ENCODE results near the gene MSL1.
"Not testable (repeated sequence)": the region's sequence is repeated elsewhere in the genome, so short reads cannot be mapped to it uniquely, and the experiment has no call there.

MSL1 gene

DNA sequence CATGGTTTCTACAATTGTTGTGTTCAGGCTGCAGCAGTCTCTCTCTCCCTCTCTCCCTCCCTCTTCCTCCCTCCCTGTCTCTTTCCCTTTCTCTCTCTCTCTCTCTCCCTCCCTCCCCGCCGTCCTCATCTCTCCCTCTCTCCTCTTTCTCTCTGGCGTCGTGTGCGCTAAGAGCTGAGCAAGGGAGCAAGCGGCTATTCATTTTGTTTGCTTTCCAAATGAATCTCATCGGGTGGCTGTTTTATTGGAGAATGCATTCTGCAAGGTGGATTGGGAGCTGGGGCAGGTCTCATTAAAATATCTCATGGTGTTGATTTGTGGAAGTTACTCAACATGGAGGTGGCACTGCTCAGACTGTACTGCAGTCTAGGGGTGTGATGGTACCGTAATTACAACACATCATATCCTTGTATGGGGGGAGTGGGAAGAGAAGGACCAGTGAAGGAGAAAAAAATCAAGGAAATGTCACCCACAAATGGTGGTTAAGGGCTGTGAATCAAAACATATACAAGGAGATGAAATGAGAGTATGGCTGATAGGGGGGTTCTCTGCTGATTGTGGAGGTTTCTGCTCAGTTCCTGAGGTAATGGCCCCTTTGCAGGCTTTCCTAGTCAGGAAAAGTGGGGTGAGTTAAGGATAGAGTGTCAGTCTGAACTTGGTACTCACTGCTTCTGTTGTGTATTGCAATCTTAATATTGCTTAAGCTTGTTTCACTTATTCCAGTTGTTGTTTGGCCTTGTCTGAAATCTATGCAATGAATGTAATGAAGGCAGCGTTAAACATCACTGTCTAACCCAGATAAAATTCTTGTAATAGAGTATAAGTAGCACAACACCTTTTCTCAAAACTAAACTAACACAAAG lies 2.7 kb downstream of the MSL1 start:
- Mint-ChIP-seq H3K36me3 (ENCODE audit: low read depth) (peaks cover 58% of the 10 kb centered on the region), H3K27ac (peak overlapping the region; percentile 70), H3K9me3 (no peaks in the 10 kb centered on the region), H3K4me3 (peak overlapping the region; percentile 89), H3K4me1 (ENCODE audit: low read depth) (peaks cover 37% of the 10 kb centered on the region), H3K27me3 (no peaks in the 10 kb centered on the region)
- no peak for DNase-seq

DNA sequence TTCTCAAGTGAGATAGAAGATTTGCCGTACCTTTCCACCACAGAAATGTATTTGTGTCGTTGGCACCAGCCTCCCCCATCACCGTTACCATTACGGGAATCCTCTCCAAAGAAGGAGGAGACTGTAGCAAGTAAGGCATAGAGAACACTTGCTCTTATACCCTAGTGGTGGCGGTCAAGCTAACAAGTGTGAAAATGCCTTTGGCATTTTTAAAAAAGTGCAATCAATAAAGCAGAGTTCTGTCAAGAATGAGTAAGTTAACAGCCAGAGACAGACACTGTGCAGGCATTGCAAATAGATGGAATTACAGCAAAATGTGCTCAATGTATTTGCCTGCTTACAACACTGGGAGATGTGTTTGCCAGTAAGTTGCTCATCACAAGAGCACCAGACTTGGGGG lies 7.7 kb downstream of the MSL1 start:
- no peak for DNase-seq
- H3K27ac Mint-ChIP-seq = peak overlapping the region; percentile 26
- H3K4me3 Mint-ChIP-seq = no peak overlapping the region
- peaks cover 91% of the 10 kb centered on the region for H3K36me3 Mint-ChIP-seq (ENCODE audit: low read depth)
- H3K9me3 Mint-ChIP-seq = no peaks in the 10 kb centered on the region
- no peaks in the 10 kb centered on the region for H3K27me3 Mint-ChIP-seq
- peaks cover 22% of the 10 kb centered on the region for H3K4me1 Mint-ChIP-seq (ENCODE audit: low read depth)

DNA sequence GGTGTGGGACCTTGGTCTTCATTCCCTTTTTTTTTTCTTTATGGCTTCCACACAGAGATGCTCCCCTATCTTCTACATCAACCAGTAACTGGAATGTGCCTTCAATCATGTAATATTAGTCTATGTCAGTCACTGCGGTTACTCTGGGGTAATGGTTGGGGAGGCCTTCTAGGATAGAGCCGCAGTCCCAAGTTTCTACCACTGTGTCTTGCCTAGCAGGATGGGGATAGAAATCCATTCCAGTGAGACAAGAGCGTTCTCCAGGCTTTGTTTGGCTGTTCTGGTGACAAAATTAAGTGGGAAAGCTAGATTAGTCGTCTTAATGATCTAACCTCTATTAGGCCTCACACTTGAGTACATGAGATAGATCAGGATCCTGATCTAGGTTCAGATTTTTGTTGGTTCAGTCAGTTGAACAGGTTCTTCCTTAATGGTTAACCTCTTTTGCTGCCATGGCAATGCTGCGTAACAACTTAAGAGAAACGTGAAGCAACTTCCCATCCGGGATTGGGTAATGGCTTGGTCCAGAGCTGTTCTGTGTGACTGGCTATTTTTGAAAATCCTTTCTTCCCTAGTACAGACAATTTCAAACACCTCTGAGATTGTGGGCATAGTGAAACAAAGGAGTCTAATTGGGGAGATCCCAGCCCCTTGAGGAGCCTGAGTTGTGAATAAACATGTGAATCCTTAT lies 8.7 kb downstream of the MSL1 start:
- H3K27ac Mint-ChIP-seq = peak overlapping the region; percentile 51
- peaks cover 95% of the 10 kb centered on the region for H3K36me3 Mint-ChIP-seq (ENCODE audit: low read depth)
- no peak overlapping the region for H3K4me3 Mint-ChIP-seq

DNA sequence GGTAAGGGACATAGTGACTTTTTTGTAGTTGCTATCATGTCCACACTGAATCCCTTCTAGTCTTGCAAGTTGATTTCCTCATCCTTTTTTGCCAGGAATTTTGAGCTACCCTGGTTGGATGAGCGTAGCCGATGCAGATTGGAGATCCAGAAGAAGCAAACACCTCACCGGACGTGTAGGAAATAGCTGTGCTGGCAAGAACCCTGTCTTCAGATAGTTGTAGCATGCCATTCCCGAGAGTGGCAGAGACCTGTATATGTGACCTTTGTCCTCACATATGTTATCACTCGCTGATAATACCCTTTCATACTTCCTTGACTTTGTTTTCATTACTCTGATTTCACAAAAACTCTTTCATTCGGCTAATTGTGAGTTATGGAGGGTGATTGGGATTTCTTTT lies 12.4 kb downstream of the MSL1 start:
- Mint-ChIP-seq H3K27ac (peak overlapping the region; percentile 61), H3K27me3 (no peaks in the 10 kb centered on the region), H3K4me1 (ENCODE audit: low read depth) (peaks cover 27% of the 10 kb centered on the region), H3K9me3 (no peaks in the 10 kb centered on the region), H3K36me3 (ENCODE audit: low read depth) (peaks cover 91% of the 10 kb centered on the region), H3K4me3 (no peak overlapping the region)
- DNase-seq = no peak

More for the DNA sequence above, 8.7 kb downstream of the MSL1 start:
- peaks cover 18% of the 10 kb centered on the region for H3K4me1 Mint-ChIP-seq (ENCODE audit: low read depth)
- H3K9me3 Mint-ChIP-seq = no peaks in the 10 kb centered on the region
- H3K27me3 Mint-ChIP-seq = no peaks in the 10 kb centered on the region
- no peak for DNase-seq

- no peak for DNase-seq
- Mint-ChIP-seq H3K9me3 (no peaks in the 10 kb centered on the region), H3K27ac (peak overlapping the region; percentile 50), H3K4me3 (no peak overlapping the region), H3K36me3 (ENCODE audit: low read depth) (peaks cover 86% of the 10 kb centered on the region), H3K4me1 (ENCODE audit: low read depth) (peaks cover 31% of the 10 kb centered on the region), H3K27me3 (no peaks in the 10 kb centered on the region)
Measured at GRCh38 chr17:40135817-40136216, 14.0 kb downstream of the MSL1 start.

DNA sequence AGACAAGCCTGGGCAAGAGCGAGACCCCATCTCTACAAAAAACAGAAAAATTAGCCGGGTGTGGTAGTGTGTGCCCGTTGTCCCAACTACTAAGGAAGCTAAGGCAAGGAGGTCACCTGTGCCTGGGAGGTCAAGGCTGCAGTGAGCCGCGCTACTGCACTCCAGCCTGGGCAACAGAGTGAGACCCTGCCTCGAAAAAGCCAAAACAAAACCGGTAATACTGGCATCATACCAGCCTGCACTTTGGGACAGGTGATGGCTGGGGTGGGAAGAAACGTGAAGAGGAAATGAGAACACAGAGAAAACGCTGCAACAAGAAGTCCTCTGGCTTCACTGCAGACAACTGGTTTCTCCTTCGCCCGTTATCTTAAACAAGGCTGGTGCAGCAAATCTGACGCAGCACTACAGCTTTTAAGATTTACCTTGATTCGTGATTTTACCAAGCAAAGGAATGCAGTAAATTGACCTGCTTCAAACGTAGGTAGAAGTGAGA lies 17.8 kb downstream of the MSL1 start:
- Mint-ChIP-seq H3K4me3 (peak overlapping the region; percentile 87), H3K27ac (peak overlapping the region; percentile 98), H3K9me3 (no peaks in the 10 kb centered on the region), H3K36me3 (ENCODE audit: low read depth) (peaks cover 76% of the 10 kb centered on the region), H3K4me1 (ENCODE audit: low read depth) (peaks cover 46% of the 10 kb centered on the region), H3K27me3 (no peaks in the 10 kb centered on the region)
- DNase-seq = no peak

DNA sequence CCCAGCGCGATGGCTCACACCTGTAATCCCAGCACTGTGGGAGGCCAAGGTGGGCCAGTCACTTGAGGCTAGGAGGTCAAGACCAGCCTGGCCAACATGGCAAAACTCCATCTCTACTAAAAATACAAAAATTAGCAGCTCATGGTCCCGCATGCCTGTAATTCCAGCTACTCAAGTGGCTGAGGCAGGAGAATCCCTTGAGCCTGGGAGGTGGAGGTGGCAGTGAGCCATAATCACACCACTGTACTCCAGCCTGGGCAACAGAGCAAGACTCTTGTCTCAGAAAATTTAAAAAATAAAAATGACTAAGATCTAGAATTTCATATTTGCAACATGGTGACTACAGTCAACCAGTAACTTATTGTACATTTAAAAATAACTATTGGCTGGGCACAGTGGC lies 21.4 kb downstream of the MSL1 start:
- H3K36me3 Mint-ChIP-seq (ENCODE audit: low read depth) = peaks cover 72% of the 10 kb centered on the region
- H3K9me3 Mint-ChIP-seq, H3K4me3 Mint-ChIP-seq, DNase-seq, H3K27me3 Mint-ChIP-seq: not testable (repeated sequence)
- H3K27ac Mint-ChIP-seq = peak overlapping the region; percentile 57
- H3K4me1 Mint-ChIP-seq (ENCODE audit: low read depth) = peaks cover 53% of the 10 kb centered on the region

DNA sequence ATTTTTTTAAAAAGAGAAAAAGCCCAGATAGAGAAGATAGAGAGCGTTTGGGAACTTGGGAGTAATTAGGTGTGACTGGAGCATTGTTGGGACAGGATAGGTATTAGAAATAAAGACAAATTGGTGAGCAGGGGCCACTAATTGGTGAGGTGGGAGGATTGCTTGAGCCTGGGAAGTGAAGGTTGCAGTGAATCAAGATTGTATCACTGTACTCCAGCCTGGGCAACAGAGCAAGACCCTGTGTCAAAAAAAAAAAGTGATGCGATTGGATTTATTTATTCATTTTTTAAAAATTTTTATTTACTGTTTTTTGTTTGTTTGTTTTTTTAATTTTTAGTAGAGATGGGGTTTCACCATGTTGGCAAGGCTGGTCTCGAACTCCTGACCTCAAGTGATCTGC lies 23.7 kb downstream of the MSL1 start:
- Mint-ChIP-seq H3K27ac (peak overlapping the region; percentile 41), H3K27me3 (no peaks in the 10 kb centered on the region), H3K36me3 (ENCODE audit: low read depth) (peaks cover 84% of the 10 kb centered on the region), H3K4me1 (ENCODE audit: low read depth) (peaks cover 61% of the 10 kb centered on the region), H3K9me3 (no peaks in the 10 kb centered on the region), H3K4me3 (no peak overlapping the region)
- DNase-seq = no peak

DNA sequence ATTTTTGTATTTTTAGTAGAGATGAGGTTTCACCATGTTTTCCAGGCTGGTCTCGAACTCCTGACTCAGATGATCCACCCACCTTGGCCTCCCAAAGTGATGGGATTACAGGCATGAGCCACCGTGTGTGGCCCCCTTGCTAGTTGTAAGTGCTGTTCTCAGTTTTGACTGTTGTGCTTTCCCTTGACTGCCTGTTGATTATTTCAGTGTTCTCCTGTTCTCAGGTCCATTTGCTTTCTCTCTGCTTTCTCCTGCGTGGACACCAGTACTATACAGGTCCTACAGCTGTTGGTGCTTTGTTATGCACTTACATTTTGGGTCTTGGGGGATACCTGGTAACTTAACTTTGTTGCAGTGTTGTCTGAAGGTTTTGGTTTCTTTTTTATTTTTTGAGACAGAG lies 26.8 kb downstream of the MSL1 start:
- Mint-ChIP-seq H3K27me3 (no peaks in the 10 kb centered on the region), H3K4me1 (ENCODE audit: low read depth) (peaks cover 63% of the 10 kb centered on the region), H3K27ac (peak overlapping the region; percentile 83), H3K36me3 (ENCODE audit: low read depth) (peaks cover 76% of the 10 kb centered on the region), H3K9me3 (peaks cover 2% of the 10 kb centered on the region), H3K4me3 (no peak overlapping the region)
- DNase-seq = no peak

DNA sequence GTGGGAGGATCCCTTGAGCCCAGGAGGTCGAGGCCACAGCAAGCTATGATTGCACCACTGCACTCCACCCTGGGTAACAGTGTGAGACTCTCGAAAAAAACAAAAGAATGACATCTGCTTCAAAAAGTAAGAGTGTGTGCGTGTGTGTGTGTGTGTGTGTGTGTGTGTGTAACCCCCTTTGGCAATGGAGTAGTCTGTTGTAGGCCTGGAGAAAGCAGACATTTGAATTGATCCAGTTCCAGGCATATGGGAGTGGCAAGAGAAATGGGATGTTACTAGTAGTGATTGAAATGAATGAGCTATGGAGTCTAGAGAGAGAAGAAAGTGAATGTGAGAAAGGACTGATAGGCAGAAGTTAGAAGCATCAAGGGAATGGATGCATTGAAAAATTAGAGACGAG lies 28.5 kb downstream of the MSL1 start:
- H3K36me3 Mint-ChIP-seq (ENCODE audit: low read depth) = peaks cover 86% of the 10 kb centered on the region
- H3K27me3 Mint-ChIP-seq = no peaks in the 10 kb centered on the region
- peaks cover 74% of the 10 kb centered on the region for H3K4me1 Mint-ChIP-seq (ENCODE audit: low read depth)
- DNase-seq = no peak
- H3K9me3 Mint-ChIP-seq = peaks cover 2% of the 10 kb centered on the region
- peak overlapping the region; percentile 42 for H3K27ac Mint-ChIP-seq
- H3K4me3 Mint-ChIP-seq = no peak overlapping the region

DNA sequence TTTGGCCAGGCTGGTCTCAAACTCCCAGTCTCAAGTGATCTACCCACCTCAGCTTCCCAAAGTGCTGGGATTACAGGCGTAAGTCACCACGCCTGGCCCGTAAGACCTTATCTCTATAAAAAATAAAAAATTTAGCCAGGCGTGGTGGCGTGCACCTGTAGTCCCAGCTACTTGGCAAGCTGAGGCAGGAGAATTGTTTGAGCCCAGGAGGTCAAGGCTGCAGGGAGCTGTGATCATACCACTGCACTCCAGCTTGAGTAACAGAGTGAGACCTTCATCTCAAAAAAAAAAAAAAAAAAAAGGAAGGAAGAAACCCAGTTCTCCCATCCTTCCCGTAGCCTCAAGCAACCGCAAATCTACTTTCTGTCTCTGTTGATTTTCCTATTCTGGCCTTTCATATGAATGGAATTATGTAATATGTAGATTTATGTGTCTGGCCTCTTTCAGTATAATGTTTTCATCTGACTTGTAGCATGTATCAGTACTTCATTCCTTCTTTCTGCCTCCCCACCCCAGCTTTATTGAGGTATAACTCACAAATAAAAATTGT lies 29.7 kb downstream of the MSL1 start:
- no peak overlapping the region for H3K4me3 Mint-ChIP-seq
- peaks cover 76% of the 10 kb centered on the region for H3K4me1 Mint-ChIP-seq (ENCODE audit: low read depth)
- peaks cover 85% of the 10 kb centered on the region for H3K36me3 Mint-ChIP-seq (ENCODE audit: low read depth)
- peak overlapping the region; percentile 51 for H3K27ac Mint-ChIP-seq
- DNase-seq = no peak
- H3K9me3 Mint-ChIP-seq = peaks cover 2% of the 10 kb centered on the region
- no peaks in the 10 kb centered on the region for H3K27me3 Mint-ChIP-seq

- Mint-ChIP-seq H3K36me3 (ENCODE audit: low read depth) (peaks cover 79% of the 10 kb centered on the region), H3K4me1 (ENCODE audit: low read depth) (peaks cover 67% of the 10 kb centered on the region), H3K27ac (peak overlapping the region; percentile 97), H3K27me3 (no peaks in the 10 kb centered on the region), H3K4me3 (peak overlapping the region; percentile 36), H3K9me3 (peaks cover 2% of the 10 kb centered on the region)
- no peak for DNase-seq
Measured at GRCh38 chr17:40153603-40154236, 31.9 kb downstream of the MSL1 start.

DNA sequence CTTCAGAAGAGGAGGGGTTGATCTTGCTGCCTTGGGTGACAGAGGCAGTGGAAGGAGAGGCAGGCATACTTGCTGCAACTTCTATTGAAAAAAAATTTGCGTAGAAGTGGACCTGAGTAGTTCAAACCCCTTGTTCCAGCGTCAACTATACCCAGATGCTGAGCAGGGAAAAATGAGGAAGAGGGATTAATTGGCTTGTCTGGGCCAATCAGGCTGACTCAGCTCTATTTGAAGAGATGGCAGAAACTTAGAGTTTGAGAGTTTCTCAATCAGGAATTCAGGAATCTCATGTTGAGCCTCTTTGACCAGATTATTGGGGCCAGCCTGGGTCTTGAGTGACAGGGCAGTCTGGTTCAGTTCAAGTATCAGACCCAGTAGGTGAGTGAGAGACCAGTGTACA lies 36.2 kb downstream of the MSL1 start:
- no peak for DNase-seq
- no peaks in the 10 kb centered on the region for H3K27me3 Mint-ChIP-seq
- peaks cover 41% of the 10 kb centered on the region for H3K4me1 Mint-ChIP-seq (ENCODE audit: low read depth)
- H3K9me3 Mint-ChIP-seq = peaks cover 2% of the 10 kb centered on the region
- peak overlapping the region; percentile 82 for H3K27ac Mint-ChIP-seq
- peaks cover 77% of the 10 kb centered on the region for H3K36me3 Mint-ChIP-seq (ENCODE audit: low read depth)
- no peak overlapping the region for H3K4me3 Mint-ChIP-seq

GRCh38 chr17:40158438-40159013 lies 36.8 kb downstream of the MSL1 start:
- no peak for DNase-seq
- H3K36me3 Mint-ChIP-seq (ENCODE audit: low read depth) = peaks cover 77% of the 10 kb centered on the region
- no peaks in the 10 kb centered on the region for H3K9me3 Mint-ChIP-seq
- H3K27me3 Mint-ChIP-seq = no peaks in the 10 kb centered on the region
- H3K4me3 Mint-ChIP-seq = no peak overlapping the region
- H3K27ac Mint-ChIP-seq = peak overlapping the region; percentile 82
- H3K4me1 Mint-ChIP-seq (ENCODE audit: low read depth) = peaks cover 36% of the 10 kb centered on the region

Data from activated T-cell treated with anti-CD3 and anti-CD28 coated beads, Interleukin-2, amount 50 U/mL, for 24 hours (primary cell).